GM12801 (cell line): ENCODE data around the gene COPS3.

Source experiments
- TF ChIP-seq, protein P1 (sequence below): IDR thresholded peaks from one replicate; pipeline ENCODE4 v1.5.1; 2011; ENCODE audit warnings: control low read depth; ENCODE audit not compliant: insufficient read length; ENCODE audit errors: extremely low read depth

COPS3 gene

GRCh38 chr17:17237026-17237799 is 43.8 kb downstream of the COPS3 start, which contains the start of gene FLCN:
FLCN (minus strand) TSS chr17:17237168; CDS start chr17:17228137, 9,031 bp downstream.
- TF ChIP-seq, protein P1, sequence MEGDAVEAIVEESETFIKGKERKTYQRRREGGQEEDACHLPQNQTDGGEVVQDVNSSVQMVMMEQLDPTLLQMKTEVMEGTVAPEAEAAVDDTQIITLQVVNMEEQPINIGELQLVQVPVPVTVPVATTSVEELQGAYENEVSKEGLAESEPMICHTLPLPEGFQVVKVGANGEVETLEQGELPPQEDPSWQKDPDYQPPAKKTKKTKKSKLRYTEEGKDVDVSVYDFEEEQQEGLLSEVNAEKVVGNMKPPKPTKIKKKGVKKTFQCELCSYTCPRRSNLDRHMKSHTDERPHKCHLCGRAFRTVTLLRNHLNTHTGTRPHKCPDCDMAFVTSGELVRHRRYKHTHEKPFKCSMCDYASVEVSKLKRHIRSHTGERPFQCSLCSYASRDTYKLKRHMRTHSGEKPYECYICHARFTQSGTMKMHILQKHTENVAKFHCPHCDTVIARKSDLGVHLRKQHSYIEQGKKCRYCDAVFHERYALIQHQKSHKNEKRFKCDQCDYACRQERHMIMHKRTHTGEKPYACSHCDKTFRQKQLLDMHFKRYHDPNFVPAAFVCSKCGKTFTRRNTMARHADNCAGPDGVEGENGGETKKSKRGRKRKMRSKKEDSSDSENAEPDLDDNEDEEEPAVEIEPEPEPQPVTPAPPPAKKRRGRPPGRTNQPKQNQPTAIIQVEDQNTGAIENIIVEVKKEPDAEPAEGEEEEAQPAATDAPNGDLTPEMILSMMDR: no peak

GRCh38 chr17:17236295-17237025 is 44.6 kb downstream of the COPS3 start:
- TF ChIP-seq, protein P1: no peak

GRCh38 chr17:17235212-17236174 is 45.6 kb downstream of the COPS3 start:
- TF ChIP-seq, protein P1: no peak

GRCh38 chr17:17232303-17232621 is 48.8 kb downstream of the COPS3 start:
- TF ChIP-seq, protein P1: no peak

DNA sequence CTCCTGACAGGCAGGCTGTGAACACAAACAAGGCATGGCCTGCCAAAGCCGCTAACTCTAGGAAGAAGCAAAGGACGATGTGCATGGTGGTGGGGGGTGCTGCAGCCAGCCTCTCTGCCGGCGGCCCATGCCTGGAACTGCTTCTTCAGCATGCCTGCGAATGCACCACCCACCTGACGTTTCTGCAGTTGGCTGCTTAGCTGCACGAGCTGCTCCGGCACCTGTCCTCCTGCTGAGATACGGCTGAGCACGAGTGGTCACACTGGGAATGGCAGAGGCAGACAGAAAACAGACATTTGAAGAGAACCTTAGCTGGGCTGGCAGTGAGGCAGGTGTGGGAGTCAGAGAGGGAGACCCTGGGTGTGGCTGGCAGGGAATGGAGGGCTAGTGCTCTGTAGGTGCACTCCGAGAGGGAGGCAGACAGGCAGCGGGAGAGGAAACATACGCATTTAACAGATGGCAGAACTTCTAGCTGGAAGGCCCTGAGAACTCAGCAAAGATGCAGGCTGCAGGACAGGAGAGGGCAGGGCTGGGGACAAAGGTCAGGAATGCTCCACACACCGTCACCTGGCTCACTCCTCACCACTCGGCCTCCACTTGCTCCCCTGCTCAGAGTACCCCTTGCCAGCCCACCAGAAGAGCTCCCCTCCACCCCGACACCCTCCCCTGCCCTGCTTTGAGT is 49.3 kb downstream of the COPS3 start:
- TF ChIP-seq, protein P1: no peak

DNA sequence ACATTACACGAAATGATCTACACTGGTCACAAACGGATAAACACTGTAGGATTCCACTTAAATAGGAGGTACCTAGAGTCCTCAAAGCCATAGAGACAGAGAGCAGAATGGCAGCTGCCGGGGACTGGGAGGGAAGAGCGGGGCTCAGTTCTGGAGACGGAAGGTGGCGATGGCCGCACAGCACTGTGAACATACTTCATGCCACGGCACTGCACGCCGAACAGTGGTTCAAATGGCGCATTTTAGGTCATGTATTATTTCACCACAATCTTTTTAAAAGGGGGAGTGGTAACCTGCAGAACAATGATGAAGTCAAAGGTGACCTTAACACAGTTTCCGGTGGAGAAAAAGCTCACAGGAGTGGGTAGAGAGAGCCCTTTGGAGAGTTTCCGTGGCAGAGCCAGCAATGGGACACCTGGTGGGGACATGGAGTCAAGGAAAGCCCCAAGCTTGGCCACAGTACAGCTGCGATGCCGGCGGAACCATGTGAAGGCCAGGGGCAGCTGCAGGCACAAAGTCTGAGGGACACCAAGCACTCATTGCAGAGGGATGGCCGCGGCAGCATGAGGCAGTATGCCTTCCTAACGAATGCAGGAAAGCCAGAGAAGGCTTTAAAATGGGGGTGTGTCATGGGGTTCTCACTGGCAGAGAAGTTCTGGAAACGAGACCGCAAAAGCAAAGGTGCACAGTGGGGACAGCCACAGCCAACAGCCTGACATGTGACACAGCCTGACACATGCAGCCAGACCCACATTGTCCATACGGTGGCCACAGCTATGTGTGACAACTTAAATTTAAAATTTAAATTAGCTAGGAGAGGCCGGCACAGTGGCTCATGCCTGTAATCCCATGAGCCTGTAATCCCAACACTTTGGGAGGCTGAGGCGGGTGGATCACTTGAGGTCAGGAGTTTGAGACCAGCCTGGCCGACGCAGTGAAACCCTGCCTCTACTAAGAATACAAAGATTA is 51.3 kb downstream of the COPS3 start:
- TF ChIP-seq, protein P1: no peak
